Liver (tissue), 9 donors: Measurements from ENCODE around the gene CUZD1. TPM values are rescaled to one million over a fixed set of nuclear protein-coding genes. Genes with fewer than 3 reads are reported as not detected.

Experiments used
- DNase-seq: peaks from one replicate; pipeline ENCODE4 v3.0.0-alpha.2; 2017; ENCODE audit warnings: low spot score
- H3K27ac ChIP-seq, 2 donors: one replicate each; pipeline ENCODE4 v1.7.0; 2013; ENCODE audit warnings: inconsistent platforms in 2 of 2, low read length in 2 of 2, control low read depth in 1 of 2, low read depth in 1 of 2, mild to moderate bottlenecking in 1 of 2
- H3K27me3 ChIP-seq, 4 donors: one replicate each; pipeline versions ENCODE4 v1.6.1 to v1.7.0; 2013; ENCODE audit warnings: low read length in 3 of 4, inconsistent platforms in 1 of 4, mild to moderate bottlenecking in 1 of 4, moderate library complexity in 1 of 4; ENCODE audit not compliant: control insufficient read depth in 4 of 4, insufficient read depth in 4 of 4
- H3K36me3 ChIP-seq, 4 donors: one replicate each; pipeline versions ENCODE4 v1.6.1 to v1.7.0; 2013; ENCODE audit warnings: low read length in 3 of 4, mild to moderate bottlenecking in 3 of 4, low read depth in 1 of 4, moderate library complexity in 1 of 4; ENCODE audit not compliant: control insufficient read depth in 4 of 4, insufficient read depth in 3 of 4
- H3K4me1 ChIP-seq, 4 donors: one replicate each; pipeline versions ENCODE4 v1.6.1 to v1.7.0; 2013; ENCODE audit warnings: low read length in 3 of 4, mild to moderate bottlenecking in 3 of 4, moderate library complexity in 1 of 4; ENCODE audit not compliant: control insufficient read depth in 4 of 4, insufficient read depth in 4 of 4
- H3K4me3 ChIP-seq, 3 donors: one replicate each; pipeline versions ENCODE4 v1.6.1 to v1.7.0; 2013; ENCODE audit warnings: low read length in 3 of 3, control low read depth in 1 of 3, low read depth in 1 of 3, mild to moderate bottlenecking in 1 of 3
- H3K9ac ChIP-seq, 2 donors: one replicate each; pipeline ENCODE4 v1.7.0; 2013; ENCODE audit warnings: low read length in 2 of 2, mild to moderate bottlenecking in 2 of 2, moderate library complexity in 2 of 2, control low read depth in 1 of 2, low read depth in 1 of 2
- H3K9me3 ChIP-seq, 4 donors: one replicate each; pipeline versions ENCODE4 v1.6.1 to v1.7.0; 2013; ENCODE audit warnings: low read length in 3 of 4; ENCODE audit not compliant: control insufficient read depth in 4 of 4
- EGR1 ChIP-seq, 2 donors: IDR thresholded peaks; 2 replicates each; pipeline ENCODE4 v1.6.1; 2016 to 2018; ENCODE audit warnings: antibody characterized with exemption in 2 of 2, low read depth in 2 of 2
- FOXA1 ChIP-seq: IDR thresholded peaks from 2 replicates; pipeline ENCODE4 v1.6.1; 2016; ENCODE audit warnings: antibody characterized with exemption
- FOXA2 ChIP-seq: IDR thresholded peaks from 2 replicates; pipeline ENCODE4 v1.6.1; 2016; ENCODE audit warnings: antibody characterized with exemption
- GABPA ChIP-seq, 2 donors: IDR thresholded peaks in 1 of 2; conservative IDR thresholded peaks in 1 of 2; 2 replicates each; pipeline ENCODE4 v1.6.1; 2016; ENCODE audit warnings: antibody characterized with exemption in 2 of 2, mild to moderate bottlenecking in 1 of 2, moderate library complexity in 1 of 2
- HNF4A ChIP-seq, 2 donors: conservative IDR thresholded peaks; 2 replicates each; pipeline ENCODE4 v1.6.1; 2016; ENCODE audit warnings: antibody characterized with exemption in 2 of 2, mild to moderate bottlenecking in 2 of 2
- HNF4G ChIP-seq: IDR thresholded peaks from 2 replicates; pipeline ENCODE4 v1.6.1; 2016; ENCODE audit warnings: antibody characterized with exemption
- JUND ChIP-seq, 2 donors: IDR thresholded peaks; 2 replicates each; pipeline ENCODE4 v1.6.1; 2016; ENCODE audit warnings: antibody characterized with exemption in 2 of 2
- NR2F2 ChIP-seq: IDR thresholded peaks from 2 replicates; pipeline ENCODE4 v1.6.1; 2016; ENCODE audit warnings: antibody characterized with exemption
- RAD21 ChIP-seq, 2 donors: IDR thresholded peaks; 2 replicates each; pipeline ENCODE4 v1.6.1; 2016; ENCODE audit warnings: antibody characterized with exemption in 2 of 2, mild to moderate bottlenecking in 2 of 2
- RXRA ChIP-seq, 2 donors: IDR thresholded peaks; 2 replicates each; pipeline ENCODE4 v1.6.1; 2017 to 2018; ENCODE audit warnings: antibody characterized with exemption in 2 of 2, mild to moderate bottlenecking in 1 of 2
- SP1 ChIP-seq: IDR thresholded peaks from 2 replicates; pipeline ENCODE4 v1.6.1; 2018; ENCODE audit warnings: antibody characterized with exemption, mild to moderate bottlenecking
- TAF1 ChIP-seq: conservative IDR thresholded peaks from 2 replicates; pipeline ENCODE4 v1.6.1; 2016; ENCODE audit warnings: antibody characterized with exemption, mild to moderate bottlenecking
- YY1 ChIP-seq: IDR thresholded peaks from 2 replicates; pipeline ENCODE4 v1.6.1; 2016; ENCODE audit warnings: antibody characterized with exemption, mild to moderate bottlenecking
- WGBS: extraction: QIAGEN DNeasy Blood & Tissue Kit; methylation state at CpG from one replicate; pipeline ENCODE4 v1.1.7; 2013; 5-methylcytosine and 5-hydroxymethylcytosine counted together
- polyA plus RNA-seq, 2 donors: library from polyadenylated mRNA; stranded (reverse) in 1 of 2; unstranded in 1 of 2; fragments of 200-250 nt in 1 of 2; fragments of >200 nt in 1 of 2; fragmentation: Nextera tagmentation in 1 of 2; extraction: Ambion mirVana in 1 of 2; gene quantifications; one replicate each; pipeline versions ENCODE4 v1.2.1 to v1.2.3, GENCODE V29; 2013 to 2015
- total RNA-seq, 2 donors: library from RNA; depleted of rRNA; stranded (reverse); fragments of >200 nt; gene quantifications; one replicate each; pipeline ENCODE4 v1.2.3, GENCODE V29; 2014
- TF ChIP-seq, protein P1 (sequence below): IDR thresholded peaks from 2 replicates; pipeline ENCODE4 v1.6.1; 2016; ENCODE audit warnings: antibody characterized with exemption
- TF ChIP-seq, protein P2 (sequence below): IDR thresholded peaks from 2 replicates; pipeline ENCODE4 v1.6.1; 2016; ENCODE audit warnings: antibody characterized with exemption, mild to moderate bottlenecking
- TF ChIP-seq, protein P3 (sequence below): IDR thresholded peaks from 2 replicates; pipeline ENCODE4 v1.6.1; 2016; ENCODE audit warnings: antibody characterized with exemption
- TF ChIP-seq, protein P4 (sequence below): fragments of 150-350 bp; IDR thresholded peaks from 2 replicates; pipeline ENCODE4 v1.5.1; 2017; ENCODE audit warnings: improper control_type of control experiment, low read depth, low read length; ENCODE audit not compliant: missing input control
- TF ChIP-seq, protein P5 (sequence below): IDR thresholded peaks from 2 replicates; pipeline ENCODE4 v1.6.1; 2016; ENCODE audit warnings: antibody characterized with exemption
- donor health status: healthy.
- donor health status: healthy.
- donor health status: healthy.
- donor health status: healthy.
- donor health status: healthy.

Gene CUZD1
- total and polyA plus RNA-seq, 4 donors = 0.03 to 0.17 (median 0.10) TPM

DNA sequence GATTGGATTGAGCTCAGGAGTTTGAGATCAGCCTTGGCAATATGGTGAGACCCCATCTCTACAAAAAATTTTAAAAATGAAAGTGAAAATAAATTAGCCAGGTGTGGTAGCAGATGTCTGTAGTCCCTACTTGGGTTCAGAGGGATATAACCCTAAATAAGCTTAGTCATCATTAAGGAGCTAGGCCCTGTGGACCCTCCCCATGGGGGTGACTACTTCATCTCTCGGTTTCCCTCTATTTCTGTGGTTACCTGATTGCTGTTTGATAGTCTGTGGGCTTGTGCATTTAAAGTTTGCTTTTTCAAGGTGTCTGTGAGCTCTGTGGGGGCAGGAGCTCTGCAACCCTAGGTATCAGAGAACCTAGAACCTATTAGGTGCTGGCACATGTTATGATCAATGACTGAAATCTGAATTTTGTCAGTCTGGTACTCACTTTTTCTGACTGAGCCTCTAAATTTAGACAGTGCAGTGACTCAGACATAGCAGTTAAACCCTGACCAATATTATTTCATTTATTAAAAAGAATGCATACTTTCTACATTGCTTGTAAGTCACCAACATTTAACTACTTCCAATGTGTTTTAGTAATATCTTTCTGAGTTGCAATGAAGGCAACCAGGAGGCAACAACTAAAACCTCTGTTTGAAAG, 8.1 kb upstream of the CUZD1 start:
- H3K4me3 ChIP-seq = no peak overlapping the region
- no peak overlapping the region for H3K27ac ChIP-seq
- H3K9ac ChIP-seq = no peak overlapping the region
- H3K36me3 ChIP-seq = no peaks in the 10 kb centered on the region
- 92% methylated on average over 1 of the region's 1 CpG for WGBS
- TF ChIP-seq, protein P1, sequence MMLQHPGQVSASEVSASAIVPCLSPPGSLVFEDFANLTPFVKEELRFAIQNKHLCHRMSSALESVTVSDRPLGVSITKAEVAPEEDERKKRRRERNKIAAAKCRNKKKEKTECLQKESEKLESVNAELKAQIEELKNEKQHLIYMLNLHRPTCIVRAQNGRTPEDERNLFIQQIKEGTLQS = no peak
- TF ChIP-seq HNF4A (conservative IDR thresholded peaks at IDR 0.05) (no peak), NR2F2 (no peak), FOXA1 (no peak), SP1 (no peak), RXRA (IDR thresholded peaks at IDR 0.05) (no peak), JUND (IDR thresholded peaks at IDR 0.05) (no peak), YY1 (no peak), HNF4G (no peak), EGR1 (IDR thresholded peaks at IDR 0.05; ENCODE audit: low read depth in 2 of 2) (no peak), RAD21 (IDR thresholded peaks at IDR 0.05) (no peak), FOXA2 (no peak), GABPA (IDR thresholded peaks at IDR 0.05 in 1 of 2, conservative IDR thresholded peaks at IDR 0.05 in 1 of 2) (no peak), TAF1 (no peak)
- TF ChIP-seq, protein P2, sequence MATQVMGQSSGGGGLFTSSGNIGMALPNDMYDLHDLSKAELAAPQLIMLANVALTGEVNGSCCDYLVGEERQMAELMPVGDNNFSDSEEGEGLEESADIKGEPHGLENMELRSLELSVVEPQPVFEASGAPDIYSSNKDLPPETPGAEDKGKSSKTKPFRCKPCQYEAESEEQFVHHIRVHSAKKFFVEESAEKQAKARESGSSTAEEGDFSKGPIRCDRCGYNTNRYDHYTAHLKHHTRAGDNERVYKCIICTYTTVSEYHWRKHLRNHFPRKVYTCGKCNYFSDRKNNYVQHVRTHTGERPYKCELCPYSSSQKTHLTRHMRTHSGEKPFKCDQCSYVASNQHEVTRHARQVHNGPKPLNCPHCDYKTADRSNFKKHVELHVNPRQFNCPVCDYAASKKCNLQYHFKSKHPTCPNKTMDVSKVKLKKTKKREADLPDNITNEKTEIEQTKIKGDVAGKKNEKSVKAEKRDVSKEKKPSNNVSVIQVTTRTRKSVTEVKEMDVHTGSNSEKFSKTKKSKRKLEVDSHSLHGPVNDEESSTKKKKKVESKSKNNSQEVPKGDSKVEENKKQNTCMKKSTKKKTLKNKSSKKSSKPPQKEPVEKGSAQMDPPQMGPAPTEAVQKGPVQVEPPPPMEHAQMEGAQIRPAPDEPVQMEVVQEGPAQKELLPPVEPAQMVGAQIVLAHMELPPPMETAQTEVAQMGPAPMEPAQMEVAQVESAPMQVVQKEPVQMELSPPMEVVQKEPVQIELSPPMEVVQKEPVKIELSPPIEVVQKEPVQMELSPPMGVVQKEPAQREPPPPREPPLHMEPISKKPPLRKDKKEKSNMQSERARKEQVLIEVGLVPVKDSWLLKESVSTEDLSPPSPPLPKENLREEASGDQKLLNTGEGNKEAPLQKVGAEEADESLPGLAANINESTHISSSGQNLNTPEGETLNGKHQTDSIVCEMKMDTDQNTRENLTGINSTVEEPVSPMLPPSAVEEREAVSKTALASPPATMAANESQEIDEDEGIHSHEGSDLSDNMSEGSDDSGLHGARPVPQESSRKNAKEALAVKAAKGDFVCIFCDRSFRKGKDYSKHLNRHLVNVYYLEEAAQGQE = no peak
- TF ChIP-seq, protein P3, sequence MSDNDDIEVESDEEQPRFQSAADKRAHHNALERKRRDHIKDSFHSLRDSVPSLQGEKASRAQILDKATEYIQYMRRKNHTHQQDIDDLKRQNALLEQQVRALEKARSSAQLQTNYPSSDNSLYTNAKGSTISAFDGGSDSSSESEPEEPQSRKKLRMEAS = no peak
- TF ChIP-seq, protein P4, sequence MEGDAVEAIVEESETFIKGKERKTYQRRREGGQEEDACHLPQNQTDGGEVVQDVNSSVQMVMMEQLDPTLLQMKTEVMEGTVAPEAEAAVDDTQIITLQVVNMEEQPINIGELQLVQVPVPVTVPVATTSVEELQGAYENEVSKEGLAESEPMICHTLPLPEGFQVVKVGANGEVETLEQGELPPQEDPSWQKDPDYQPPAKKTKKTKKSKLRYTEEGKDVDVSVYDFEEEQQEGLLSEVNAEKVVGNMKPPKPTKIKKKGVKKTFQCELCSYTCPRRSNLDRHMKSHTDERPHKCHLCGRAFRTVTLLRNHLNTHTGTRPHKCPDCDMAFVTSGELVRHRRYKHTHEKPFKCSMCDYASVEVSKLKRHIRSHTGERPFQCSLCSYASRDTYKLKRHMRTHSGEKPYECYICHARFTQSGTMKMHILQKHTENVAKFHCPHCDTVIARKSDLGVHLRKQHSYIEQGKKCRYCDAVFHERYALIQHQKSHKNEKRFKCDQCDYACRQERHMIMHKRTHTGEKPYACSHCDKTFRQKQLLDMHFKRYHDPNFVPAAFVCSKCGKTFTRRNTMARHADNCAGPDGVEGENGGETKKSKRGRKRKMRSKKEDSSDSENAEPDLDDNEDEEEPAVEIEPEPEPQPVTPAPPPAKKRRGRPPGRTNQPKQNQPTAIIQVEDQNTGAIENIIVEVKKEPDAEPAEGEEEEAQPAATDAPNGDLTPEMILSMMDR = no peak
- TF ChIP-seq, protein P5, sequence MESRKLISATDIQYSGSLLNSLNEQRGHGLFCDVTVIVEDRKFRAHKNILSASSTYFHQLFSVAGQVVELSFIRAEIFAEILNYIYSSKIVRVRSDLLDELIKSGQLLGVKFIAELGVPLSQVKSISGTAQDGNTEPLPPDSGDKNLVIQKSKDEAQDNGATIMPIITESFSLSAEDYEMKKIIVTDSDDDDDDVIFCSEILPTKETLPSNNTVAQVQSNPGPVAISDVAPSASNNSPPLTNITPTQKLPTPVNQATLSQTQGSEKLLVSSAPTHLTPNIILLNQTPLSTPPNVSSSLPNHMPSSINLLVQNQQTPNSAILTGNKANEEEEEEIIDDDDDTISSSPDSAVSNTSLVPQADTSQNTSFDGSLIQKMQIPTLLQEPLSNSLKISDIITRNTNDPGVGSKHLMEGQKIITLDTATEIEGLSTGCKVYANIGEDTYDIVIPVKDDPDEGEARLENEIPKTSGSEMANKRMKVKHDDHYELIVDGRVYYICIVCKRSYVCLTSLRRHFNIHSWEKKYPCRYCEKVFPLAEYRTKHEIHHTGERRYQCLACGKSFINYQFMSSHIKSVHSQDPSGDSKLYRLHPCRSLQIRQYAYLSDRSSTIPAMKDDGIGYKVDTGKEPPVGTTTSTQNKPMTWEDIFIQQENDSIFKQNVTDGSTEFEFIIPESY = no peak
- no peak for DNase-seq
- H3K4me1 ChIP-seq = peaks cover 0 to 4% (median 1%) of the 10 kb centered on the region in 4 donors
- H3K27me3 ChIP-seq = no peaks in the 10 kb centered on the region
- no peaks in the 10 kb centered on the region for H3K9me3 ChIP-seq
